Adrenal gland (tissue), 12 donors: Measurements from ENCODE around the gene VIPR2. TPM values are rescaled to one million over a fixed set of nuclear protein-coding genes. Genes with fewer than 3 reads are reported as not detected.

ENCODE experiments used
- DNase-seq, 7 donors: peaks; one replicate each; pipeline ENCODE4 v3.0.0-alpha.2; 2019 to 2020
- H3K27ac ChIP-seq, 5 donors: fragments of 200-600 bp; sonication (generic) in 4 of 5; 1 replicate in 3 of 5; 2 replicates in 2 of 5; pipeline versions ENCODE4 v1.5.1 to v1.8.0; 2016 to 2020; ENCODE audit warnings: mild to moderate bottlenecking in 1 of 5
- H3K27me3 ChIP-seq: fragments of 200-600 bp; 2 replicates; pipeline ENCODE4 v1.8.0; 2021
- H3K36me3 ChIP-seq, 2 donors: fragments of 200-600 bp; replicated peaks in 1 of 2; 1 replicate in 1 of 2; 2 replicates in 1 of 2; pipeline versions ENCODE4 v1.5.1 to v1.8.0; 2018 to 2022
- H3K4me1 ChIP-seq, 2 donors: fragments of 200-600 bp; replicated peaks in 1 of 2; 1 replicate in 1 of 2; 2 replicates in 1 of 2; pipeline versions ENCODE4 v1.5.1 to v1.8.0; 2018 to 2021
- H3K4me3 ChIP-seq, 4 donors: fragments of 200-600 bp; sonication (generic) in 3 of 4; one replicate each; pipeline ENCODE4 v1.5.1; 2016 to 2018
- H3K9me3 ChIP-seq, 3 donors: fragments of 200-600 bp; sonication (generic) in 1 of 3; replicated peaks in 1 of 3; 1 replicate in 2 of 3; 2 replicates in 1 of 3; pipeline versions ENCODE4 v1.5.1 to v1.8.0; 2016 to 2021
- POLR2A ChIP-seq, 2 donors: fragments of 450-650 bp; IDR thresholded peaks; one replicate each; pipeline ENCODE4 v1.6.1; 2017; ENCODE audit warnings: antibody characterized with exemption in 2 of 2, mild to moderate bottlenecking in 2 of 2, moderate library complexity in 1 of 2
- WGBS, 4 donors: extraction: QIAGEN DNeasy Blood & Tissue Kit in 2 of 4; methylation state at CpG; one replicate each; pipeline versions ENCODE4 v1.1.5 to v1.1.7; 2013 to 2017; 5-methylcytosine and 5-hydroxymethylcytosine counted together
- intact Hi-C, 2 donors: fragments of 100-400 bp; cut with DNase I; formaldehyde crosslinking; loops; one replicate each; pipeline versions ENCODE4 v1.14.1 to v1.15.0; 2022 to 2023
- polyA plus RNA-seq, 3 donors: library from polyadenylated mRNA; stranded (reverse); fragments of 200-250 nt in 2 of 3; fragments of 350-450 nt in 1 of 3; fragmentation: Illumina TruSeq in 1 of 3; extraction: RNeasy Lipid Tissue Mini Kit (QIAGEN cat#74804) in 1 of 3; gene quantifications; one replicate each; pipeline ENCODE4 v1.2.3, GENCODE V29; 2013 to 2014
- total RNA-seq, 9 donors: library from RNA; depleted of rRNA in 4 of 9; stranded (reverse); fragments of >200 nt in 4 of 9; fragments of 120-200 nt in 1 of 9; fragmentation: NEBNext Ultra II Directional in 1 of 9; extraction: Animal tissue kit (Norgen Biotek cat#: 25700) in 1 of 9; gene quantifications; one replicate each; pipeline versions ENCODE4 v1.1.0 to v1.2.4, GENCODE V29; 2013 to 2023
- TF ChIP-seq, protein P1 (sequence below), 6 experiments: fragments of 450-650 bp in 4 of 6; fragments of 200-600 bp in 2 of 6; sonication (generic) in 1 of 6; IDR thresholded peaks; 1 replicate in 5 of 6; 2 replicates in 1 of 6; pipeline versions ENCODE4 v1.5.1 to v1.8.0; 2016 to 2021; ENCODE audit warnings: antibody characterized with exemption in 6 of 6, mild to moderate bottlenecking in 2 of 6, moderate library complexity in 1 of 6
- donor health status: healthy with polysubstance abuse.
- donor health status: Bipolar disorder and iron deficiency.
- donor health status: DM: yes; HTN: yes; CAD: no.
- donor health status: DM: no; HTN: no; CAD: no.
- donor health status: DM: no; HTN: no; CAD: no.
- donor health status: DM: yes; HTN: yes; CAD: no.

VIPR2 gene
- total and polyA plus RNA-seq, 12 donors: 0.06 to 3.8 (median 0.80) TPM

DNA sequence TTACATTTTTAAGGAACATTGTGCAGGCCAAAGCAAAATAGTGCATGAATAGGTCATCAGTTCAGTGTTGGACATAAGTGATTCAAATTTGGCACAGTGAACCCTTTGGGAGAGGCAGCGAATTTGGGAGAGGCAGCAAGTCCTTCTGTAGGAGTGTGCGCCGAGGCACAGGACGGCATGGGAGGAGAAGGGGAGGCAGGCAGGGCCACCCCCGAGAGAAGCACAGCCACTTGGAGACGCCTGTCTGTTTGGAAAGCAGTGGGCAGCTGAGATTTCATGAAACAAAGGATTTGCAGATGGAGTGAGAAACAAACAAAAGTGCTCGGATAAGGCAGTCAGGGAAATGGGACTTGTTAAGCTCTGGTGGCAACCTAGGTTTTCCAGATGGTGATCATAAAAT, 30.6 kb downstream of the VIPR2 start:
- Histone ChIP-seq H3K4me3 (no peak overlapping the region), H3K27me3 (peaks cover 4% of the 10 kb centered on the region), H3K36me3 (no peaks in the 10 kb centered on the region), H3K4me1 (no peaks in the 10 kb centered on the region), H3K9me3 (no peaks in the 10 kb centered on the region), H3K27ac (no peak overlapping the region)
- intact Hi-C loops: no loop called here
- no peak for DNase-seq
- TF ChIP-seq, protein P1, sequence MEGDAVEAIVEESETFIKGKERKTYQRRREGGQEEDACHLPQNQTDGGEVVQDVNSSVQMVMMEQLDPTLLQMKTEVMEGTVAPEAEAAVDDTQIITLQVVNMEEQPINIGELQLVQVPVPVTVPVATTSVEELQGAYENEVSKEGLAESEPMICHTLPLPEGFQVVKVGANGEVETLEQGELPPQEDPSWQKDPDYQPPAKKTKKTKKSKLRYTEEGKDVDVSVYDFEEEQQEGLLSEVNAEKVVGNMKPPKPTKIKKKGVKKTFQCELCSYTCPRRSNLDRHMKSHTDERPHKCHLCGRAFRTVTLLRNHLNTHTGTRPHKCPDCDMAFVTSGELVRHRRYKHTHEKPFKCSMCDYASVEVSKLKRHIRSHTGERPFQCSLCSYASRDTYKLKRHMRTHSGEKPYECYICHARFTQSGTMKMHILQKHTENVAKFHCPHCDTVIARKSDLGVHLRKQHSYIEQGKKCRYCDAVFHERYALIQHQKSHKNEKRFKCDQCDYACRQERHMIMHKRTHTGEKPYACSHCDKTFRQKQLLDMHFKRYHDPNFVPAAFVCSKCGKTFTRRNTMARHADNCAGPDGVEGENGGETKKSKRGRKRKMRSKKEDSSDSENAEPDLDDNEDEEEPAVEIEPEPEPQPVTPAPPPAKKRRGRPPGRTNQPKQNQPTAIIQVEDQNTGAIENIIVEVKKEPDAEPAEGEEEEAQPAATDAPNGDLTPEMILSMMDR (IDR thresholded peaks at IDR 0.05): no peak
- TF ChIP-seq POLR2A (IDR thresholded peaks at IDR 0.05): no peak
- WGBS, 4 donors: 80 to 84% (median 82%) methylated on average over 7 of the region's 7 CpGs

DNA sequence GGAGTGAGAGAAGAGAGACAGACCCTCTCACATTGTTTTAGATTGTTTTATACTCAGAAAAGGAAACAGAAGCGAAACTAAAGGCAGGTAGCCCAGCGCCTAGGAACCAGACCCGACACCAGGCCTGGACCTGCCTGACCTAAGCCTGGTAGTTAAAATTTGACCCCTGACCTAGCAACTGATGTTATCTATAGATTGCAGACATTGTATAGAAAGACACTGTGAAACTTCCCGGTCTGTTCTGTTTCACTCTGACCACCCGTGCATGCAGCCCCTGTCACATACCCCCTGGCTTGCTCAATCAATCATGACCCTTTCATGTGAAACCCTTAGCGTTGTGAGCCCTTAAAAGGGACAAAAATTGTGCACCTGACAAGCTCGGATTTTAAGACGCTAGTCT, 31.6 kb downstream of the VIPR2 start:
- DNase-seq: no peak
- peaks cover 4% of the 10 kb centered on the region for H3K27me3 ChIP-seq
- H3K27ac ChIP-seq: no peak overlapping the region
- WGBS, 4 donors: 58 to 71% (median 67%) methylated on average over 8 of the region's 8 CpGs
- TF ChIP-seq POLR2A (IDR thresholded peaks at IDR 0.05): no peak
- TF ChIP-seq, protein P1 (IDR thresholded peaks at IDR 0.05): no peak
- no peak overlapping the region for H3K4me3 ChIP-seq
- H3K36me3 ChIP-seq: no peaks in the 10 kb centered on the region
- no peaks in the 10 kb centered on the region for H3K9me3 ChIP-seq
- no peaks in the 10 kb centered on the region for H3K4me1 ChIP-seq
- intact Hi-C loops: no loop called here

DNA sequence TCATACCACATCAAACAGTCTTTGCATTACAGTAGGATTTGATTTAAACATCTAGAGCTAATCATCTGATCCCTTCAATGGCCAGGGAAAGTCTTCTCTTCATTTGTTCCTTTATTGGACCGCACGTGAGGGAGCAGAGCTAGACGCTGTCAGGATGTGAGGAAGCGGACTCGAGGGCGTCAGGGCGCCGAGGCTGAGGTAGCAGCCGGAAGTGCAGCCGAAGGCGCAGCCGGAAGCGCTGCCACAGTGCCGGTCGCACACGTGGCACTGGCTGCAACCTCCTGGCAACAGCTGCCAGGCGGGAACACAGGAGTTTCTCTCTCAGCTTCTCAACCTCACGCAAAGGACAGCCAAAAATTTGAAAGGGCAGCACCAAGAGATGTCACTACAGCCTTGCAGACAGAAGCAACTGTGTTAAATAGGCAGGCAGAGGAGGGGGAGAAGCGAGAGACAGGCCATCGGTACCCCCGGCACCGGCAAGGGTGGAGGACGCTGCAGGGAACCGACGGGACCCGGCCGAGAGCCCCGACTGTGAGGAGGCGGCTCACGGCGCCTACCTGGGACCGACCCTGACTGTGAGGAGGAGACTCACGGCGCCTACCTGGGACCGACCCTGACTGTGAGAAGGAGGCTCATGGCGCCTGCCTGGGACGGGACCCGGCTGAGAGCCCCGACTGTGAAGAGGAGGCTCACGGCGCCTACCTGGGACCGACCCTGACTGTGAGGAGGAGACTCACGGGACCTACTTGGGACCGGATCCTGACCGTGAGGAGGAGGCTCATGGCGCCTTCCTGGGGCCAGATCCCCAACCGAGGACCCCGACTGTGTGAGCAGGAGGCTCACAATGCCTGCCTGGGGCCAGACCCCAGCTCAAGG, 32.3 kb downstream of the VIPR2 start:
- no peak for DNase-seq
- no peaks in the 10 kb centered on the region for H3K4me1 ChIP-seq
- intact Hi-C loops: no loop called here

DNA sequence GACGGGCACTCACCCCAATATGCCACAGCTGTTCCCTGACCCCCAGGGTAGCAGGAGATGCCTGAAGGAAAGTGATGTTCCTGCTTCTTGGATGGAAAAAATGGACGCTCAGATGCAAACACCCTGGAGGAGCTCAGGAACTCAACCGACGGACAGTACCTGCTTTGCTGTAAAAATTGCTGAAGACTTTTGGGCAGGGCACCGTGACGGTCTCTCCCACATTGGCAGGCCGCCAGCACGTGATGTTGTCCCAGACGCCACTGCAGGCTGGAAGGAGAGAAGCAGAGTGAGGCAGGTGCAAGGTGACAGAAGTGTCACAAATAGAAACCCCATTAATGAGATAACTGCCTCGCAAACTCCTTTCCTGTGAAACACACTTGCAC, 35.0 kb downstream of the VIPR2 start:
- H3K9me3 ChIP-seq: no peaks in the 10 kb centered on the region
- TF ChIP-seq, protein P1 (IDR thresholded peaks at IDR 0.05): no peak
- TF ChIP-seq POLR2A (IDR thresholded peaks at IDR 0.05): no peak
- no peak overlapping the region for H3K27ac ChIP-seq
- H3K36me3 ChIP-seq: no peaks in the 10 kb centered on the region
- WGBS, 4 donors: 70 to 76% (median 74%) methylated on average over 10 of the region's 10 CpGs
- intact Hi-C loops: no loop called here
- H3K27me3 ChIP-seq: peaks cover 4% of the 10 kb centered on the region
- no peaks in the 10 kb centered on the region for H3K4me1 ChIP-seq
- no peak overlapping the region for H3K4me3 ChIP-seq
- no peak for DNase-seq

More for the DNA sequence above, 32.3 kb downstream of the VIPR2 start:
- Histone ChIP-seq H3K36me3 (no peaks in the 10 kb centered on the region), H3K27ac (no peak overlapping the region), H3K27me3 (peaks cover 4% of the 10 kb centered on the region), H3K4me3 (no peak overlapping the region), H3K9me3 (no peaks in the 10 kb centered on the region)
- WGBS, 4 donors: 48 to 72% (median 68%) methylated on average over 45 to 48 of the region's 48 CpGs
- TF ChIP-seq POLR2A (IDR thresholded peaks at IDR 0.05): no peak
- TF ChIP-seq, protein P1 (IDR thresholded peaks at IDR 0.05): no peak
